HL-60 (cell line): ENCODE measurements around the gene GPR150.

Experiments
- DNase-seq, 2 experiments: peaks; one replicate each; pipeline ENCODE4 v3.0.0-alpha.2; 2010 to 2020; ENCODE audit warnings: low read depth in 1 of 2, low spot score in 1 of 2
- H3K27ac ChIP-seq: fragments of 250-450 bp; sonication (Bioruptor Pico); replicated peaks from 2 replicates; pipeline ENCODE4 v1.5.1; 2020; ENCODE audit warnings: mild to moderate bottlenecking, moderate library complexity
- H3K27me3 ChIP-seq: fragments of 250-450 bp; sonication (Bioruptor Pico); 2 replicates; pipeline ENCODE4 v1.5.1; 2021; ENCODE audit warnings: mild to moderate bottlenecking, moderate library complexity; ENCODE audit not compliant: insufficient read depth, poor library complexity, severe bottlenecking
- H3K4me3 ChIP-seq: replicated peaks from 2 replicates; pipeline ENCODE4 v1.5.1; 2011; ENCODE audit warnings: mild to moderate bottlenecking, control low read depth, low read length; ENCODE audit not compliant: insufficient read depth
- GABPA ChIP-seq: IDR thresholded peaks from 2 replicates; pipeline ENCODE4 v1.6.1; 2012; ENCODE audit warnings: low read depth
- POLR2AphosphoS5 ChIP-seq: IDR thresholded peaks from 2 replicates; pipeline ENCODE4 v1.6.1; 2012; ENCODE audit warnings: low read depth
- SPI1 ChIP-seq: IDR thresholded peaks from 2 replicates; pipeline ENCODE4 v1.6.1; 2012; ENCODE audit warnings: low read depth, mild to moderate bottlenecking, borderline replicate concordance
- TF ChIP-seq, protein P1 (sequence below): IDR thresholded peaks from 2 replicates; pipeline ENCODE4 v1.6.1; 2012; ENCODE audit warnings: low read depth; ENCODE audit not compliant: insufficient replicate concordance
- TF ChIP-seq, protein P2 (sequence below): IDR thresholded peaks from one replicate; pipeline ENCODE4 v1.5.1; 2011; ENCODE audit warnings: low read length, control low read depth, inconsistent platforms; ENCODE audit not compliant: insufficient read depth

The GPR150 gene

GRCh38 chr5:95624368-95624767, 4.5 kb downstream of the GPR150 start:
- H3K27me3 ChIP-seq = no peaks in the 10 kb centered on the region
- DNase-seq = no peak
- no peak overlapping the region for H3K4me3 ChIP-seq
- no peak overlapping the region for H3K27ac ChIP-seq
- no peak for TF ChIP-seq POLR2AphosphoS5
- no peak for TF ChIP-seq SPI1
- TF ChIP-seq, protein P1, sequence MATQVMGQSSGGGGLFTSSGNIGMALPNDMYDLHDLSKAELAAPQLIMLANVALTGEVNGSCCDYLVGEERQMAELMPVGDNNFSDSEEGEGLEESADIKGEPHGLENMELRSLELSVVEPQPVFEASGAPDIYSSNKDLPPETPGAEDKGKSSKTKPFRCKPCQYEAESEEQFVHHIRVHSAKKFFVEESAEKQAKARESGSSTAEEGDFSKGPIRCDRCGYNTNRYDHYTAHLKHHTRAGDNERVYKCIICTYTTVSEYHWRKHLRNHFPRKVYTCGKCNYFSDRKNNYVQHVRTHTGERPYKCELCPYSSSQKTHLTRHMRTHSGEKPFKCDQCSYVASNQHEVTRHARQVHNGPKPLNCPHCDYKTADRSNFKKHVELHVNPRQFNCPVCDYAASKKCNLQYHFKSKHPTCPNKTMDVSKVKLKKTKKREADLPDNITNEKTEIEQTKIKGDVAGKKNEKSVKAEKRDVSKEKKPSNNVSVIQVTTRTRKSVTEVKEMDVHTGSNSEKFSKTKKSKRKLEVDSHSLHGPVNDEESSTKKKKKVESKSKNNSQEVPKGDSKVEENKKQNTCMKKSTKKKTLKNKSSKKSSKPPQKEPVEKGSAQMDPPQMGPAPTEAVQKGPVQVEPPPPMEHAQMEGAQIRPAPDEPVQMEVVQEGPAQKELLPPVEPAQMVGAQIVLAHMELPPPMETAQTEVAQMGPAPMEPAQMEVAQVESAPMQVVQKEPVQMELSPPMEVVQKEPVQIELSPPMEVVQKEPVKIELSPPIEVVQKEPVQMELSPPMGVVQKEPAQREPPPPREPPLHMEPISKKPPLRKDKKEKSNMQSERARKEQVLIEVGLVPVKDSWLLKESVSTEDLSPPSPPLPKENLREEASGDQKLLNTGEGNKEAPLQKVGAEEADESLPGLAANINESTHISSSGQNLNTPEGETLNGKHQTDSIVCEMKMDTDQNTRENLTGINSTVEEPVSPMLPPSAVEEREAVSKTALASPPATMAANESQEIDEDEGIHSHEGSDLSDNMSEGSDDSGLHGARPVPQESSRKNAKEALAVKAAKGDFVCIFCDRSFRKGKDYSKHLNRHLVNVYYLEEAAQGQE = no peak
- TF ChIP-seq, protein P2, sequence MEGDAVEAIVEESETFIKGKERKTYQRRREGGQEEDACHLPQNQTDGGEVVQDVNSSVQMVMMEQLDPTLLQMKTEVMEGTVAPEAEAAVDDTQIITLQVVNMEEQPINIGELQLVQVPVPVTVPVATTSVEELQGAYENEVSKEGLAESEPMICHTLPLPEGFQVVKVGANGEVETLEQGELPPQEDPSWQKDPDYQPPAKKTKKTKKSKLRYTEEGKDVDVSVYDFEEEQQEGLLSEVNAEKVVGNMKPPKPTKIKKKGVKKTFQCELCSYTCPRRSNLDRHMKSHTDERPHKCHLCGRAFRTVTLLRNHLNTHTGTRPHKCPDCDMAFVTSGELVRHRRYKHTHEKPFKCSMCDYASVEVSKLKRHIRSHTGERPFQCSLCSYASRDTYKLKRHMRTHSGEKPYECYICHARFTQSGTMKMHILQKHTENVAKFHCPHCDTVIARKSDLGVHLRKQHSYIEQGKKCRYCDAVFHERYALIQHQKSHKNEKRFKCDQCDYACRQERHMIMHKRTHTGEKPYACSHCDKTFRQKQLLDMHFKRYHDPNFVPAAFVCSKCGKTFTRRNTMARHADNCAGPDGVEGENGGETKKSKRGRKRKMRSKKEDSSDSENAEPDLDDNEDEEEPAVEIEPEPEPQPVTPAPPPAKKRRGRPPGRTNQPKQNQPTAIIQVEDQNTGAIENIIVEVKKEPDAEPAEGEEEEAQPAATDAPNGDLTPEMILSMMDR = no peak
- no peak for TF ChIP-seq GABPA

GRCh38 chr5:95626701-95627100, 6.8 kb downstream of the GPR150 start:
- Histone ChIP-seq H3K27ac (no peak overlapping the region), H3K27me3 (no peaks in the 10 kb centered on the region), H3K4me3 (no peak overlapping the region)
- TF ChIP-seq POLR2AphosphoS5 (no peak), SPI1 (no peak), GABPA (no peak)
- TF ChIP-seq, protein P2 = no peak
- TF ChIP-seq, protein P1 = no peak
- DNase-seq = no peak

DNA sequence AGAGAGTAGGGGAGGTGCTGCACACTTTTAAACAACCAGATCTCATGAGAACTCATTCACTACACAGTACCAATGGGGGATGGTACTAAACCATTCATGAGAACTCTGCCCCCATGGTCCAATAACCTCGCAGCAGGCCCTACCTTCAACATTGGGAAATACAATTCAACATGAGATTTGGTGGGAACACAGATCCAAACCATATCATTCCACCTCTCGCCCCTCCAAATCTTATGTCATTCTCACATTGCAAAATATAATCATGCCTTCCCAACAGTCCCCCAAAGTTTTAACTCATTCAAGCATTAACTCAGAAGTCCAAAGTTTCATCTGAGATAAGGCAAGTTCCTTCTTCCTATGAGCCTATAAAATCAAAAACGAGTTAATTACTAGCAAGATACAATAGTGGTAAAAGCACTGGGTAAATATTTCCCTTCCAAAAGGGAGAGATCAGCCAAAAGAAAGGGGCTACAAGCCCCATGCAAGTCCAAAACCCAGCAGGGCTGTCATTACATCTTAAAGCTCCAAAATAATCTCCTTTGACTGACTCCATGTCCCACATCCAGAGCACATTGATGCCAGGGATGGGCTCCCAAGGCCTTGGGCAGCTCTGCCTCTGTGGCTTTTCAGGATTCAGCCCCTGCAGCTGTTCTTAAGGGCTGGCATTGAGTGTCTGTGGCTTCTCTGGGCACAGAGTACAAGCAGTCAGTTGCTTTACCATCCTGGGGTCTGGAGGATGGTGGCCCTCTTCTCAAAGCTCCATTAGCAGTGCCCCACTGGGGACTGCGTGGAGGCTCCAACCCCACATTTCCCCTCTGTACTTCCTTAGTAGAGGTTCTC, 8.3 kb downstream of the GPR150 start:
- Histone ChIP-seq H3K27me3 (no peaks in the 10 kb centered on the region), H3K4me3 (no peak overlapping the region), H3K27ac (no peak overlapping the region)
- TF ChIP-seq, protein P1 = no peak
- TF ChIP-seq SPI1 = no peak
- TF ChIP-seq GABPA = no peak
- TF ChIP-seq POLR2AphosphoS5 = no peak
- TF ChIP-seq, protein P2 = no peak
- DNase-seq = no peak
